Muscle layer of colon (tissue), 2 donors: ENCODE measurements around the gene SLC24A3.

Experiments used
- H3K27ac ChIP-seq: one replicate; pipeline ENCODE4 v1.7.0; 2013; ENCODE audit warnings: low read depth, mild to moderate bottlenecking, low read length, moderate library complexity
- H3K27me3 ChIP-seq, 2 donors: one replicate each; pipeline ENCODE4 v1.7.0; 2013; ENCODE audit warnings: low read length in 2 of 2, mild to moderate bottlenecking in 2 of 2; ENCODE audit not compliant: insufficient read depth in 2 of 2, control insufficient read depth in 1 of 2
- H3K36me3 ChIP-seq: one replicate; pipeline ENCODE4 v1.7.0; 2013; ENCODE audit warnings: mild to moderate bottlenecking, low read length; ENCODE audit not compliant: insufficient read depth
- H3K4me1 ChIP-seq: one replicate; pipeline ENCODE4 v1.7.0; 2013; ENCODE audit warnings: mild to moderate bottlenecking, low read length; ENCODE audit not compliant: insufficient read depth
- H3K4me3 ChIP-seq, 2 donors: one replicate each; pipeline ENCODE4 v1.7.0; 2013; ENCODE audit warnings: low read length in 2 of 2, low read depth in 1 of 2, mild to moderate bottlenecking in 1 of 2, moderate library complexity in 1 of 2
- H3K9ac ChIP-seq: one replicate; pipeline ENCODE4 v1.7.0; 2013; ENCODE audit warnings: low read length
- H3K9me3 ChIP-seq: one replicate; pipeline ENCODE4 v1.7.0; 2013; ENCODE audit warnings: mild to moderate bottlenecking, low read length
- donor health status: abdominal sarcoma.
- donor health status: Adenocarcinoma of cecum.

The SLC24A3 gene

GRCh38 chr20:19501476-19502115, 289.2 kb downstream of the SLC24A3 start:
- H3K27ac ChIP-seq: no peak overlapping the region
- H3K9me3 ChIP-seq: no peaks in the 10 kb centered on the region
- no peaks in the 10 kb centered on the region for H3K4me1 ChIP-seq
- H3K27me3 ChIP-seq: no peaks in the 10 kb centered on the region
- H3K4me3 ChIP-seq: no peak overlapping the region
- H3K36me3 ChIP-seq: no peaks in the 10 kb centered on the region
- H3K9ac ChIP-seq: no peak overlapping the region

DNA sequence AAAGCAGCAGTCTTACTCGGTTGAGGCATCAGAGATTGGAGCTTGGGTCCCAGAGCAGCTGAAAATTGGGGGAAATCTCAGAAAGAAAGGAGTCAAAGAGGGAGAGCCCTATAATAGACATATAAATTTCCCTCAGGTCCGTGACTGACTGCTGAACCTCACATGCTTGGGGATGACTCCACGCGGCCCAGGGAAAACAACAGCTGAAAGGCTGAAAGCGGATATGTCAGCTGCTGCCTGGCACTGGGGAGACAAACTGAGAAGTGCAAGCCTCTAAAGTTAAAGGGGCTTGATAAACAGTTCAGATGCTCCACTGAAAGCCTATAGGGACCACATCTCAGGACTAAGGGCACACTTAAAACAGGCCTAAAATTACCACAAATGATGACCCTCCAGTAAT, 289.7 kb downstream of the SLC24A3 start:
- Histone ChIP-seq H3K36me3 (no peaks in the 10 kb centered on the region), H3K4me3 (no peak overlapping the region), H3K9me3 (no peaks in the 10 kb centered on the region), H3K27ac (no peak overlapping the region), H3K9ac (no peak overlapping the region), H3K4me1 (no peaks in the 10 kb centered on the region), H3K27me3 (no peaks in the 10 kb centered on the region)

DNA sequence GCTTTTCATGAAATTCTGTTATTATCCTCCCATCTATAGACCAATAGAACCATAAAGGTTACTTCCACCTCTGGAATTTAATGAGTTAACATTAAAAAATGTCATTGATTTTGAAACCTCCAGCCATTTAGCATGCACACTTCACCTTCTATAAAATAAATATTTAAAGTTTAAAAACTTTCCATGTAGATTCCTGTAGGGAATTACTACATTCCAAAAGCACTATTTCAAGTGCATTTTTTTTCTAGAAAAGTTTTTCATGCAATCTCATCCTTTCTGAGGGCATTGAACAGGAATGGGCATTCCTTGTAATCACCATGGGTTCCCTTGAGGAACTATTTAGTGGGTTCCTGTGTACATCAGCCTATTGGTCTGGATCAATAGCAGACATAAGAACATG, 291.8 kb downstream of the SLC24A3 start:
- Histone ChIP-seq H3K9ac (no peak overlapping the region), H3K27me3 (no peaks in the 10 kb centered on the region), H3K36me3 (no peaks in the 10 kb centered on the region), H3K9me3 (no peaks in the 10 kb centered on the region), H3K4me3 (no peak overlapping the region), H3K4me1 (no peaks in the 10 kb centered on the region), H3K27ac (no peak overlapping the region)

DNA sequence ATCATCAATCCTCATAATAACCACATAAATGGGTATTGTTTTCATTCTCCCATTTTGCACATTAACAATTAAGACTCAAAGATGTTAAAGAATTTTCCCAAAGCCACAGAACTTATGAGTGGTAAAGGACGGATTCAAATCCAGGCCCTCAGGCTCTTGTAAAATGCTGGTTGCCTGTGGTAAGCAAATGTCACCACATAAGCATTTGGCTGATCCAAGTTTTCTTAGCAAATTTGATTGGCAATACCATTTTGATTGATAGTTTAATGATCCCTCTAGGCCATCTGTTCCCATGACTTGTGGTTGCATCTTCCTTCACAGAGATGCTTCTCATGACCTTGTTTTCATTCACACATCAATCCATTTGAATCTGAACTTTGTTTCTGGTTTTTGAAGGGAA, 293.6 kb downstream of the SLC24A3 start:
- Histone ChIP-seq H3K4me1 (no peaks in the 10 kb centered on the region), H3K9me3 (no peaks in the 10 kb centered on the region), H3K27me3 (no peaks in the 10 kb centered on the region), H3K9ac (no peak overlapping the region), H3K4me3 (no peak overlapping the region), H3K36me3 (no peaks in the 10 kb centered on the region), H3K27ac (no peak overlapping the region)

- H3K9ac ChIP-seq: no peak overlapping the region
- no peak overlapping the region for H3K4me3 ChIP-seq
- H3K9me3 ChIP-seq: no peaks in the 10 kb centered on the region
- no peak overlapping the region for H3K27ac ChIP-seq
- no peaks in the 10 kb centered on the region for H3K27me3 ChIP-seq
- no peaks in the 10 kb centered on the region for H3K4me1 ChIP-seq
- H3K36me3 ChIP-seq: no peaks in the 10 kb centered on the region
Observed at GRCh38 chr20:19508449-19508848, 296.0 kb downstream of the SLC24A3 start.

- Histone ChIP-seq H3K4me1 (no peaks in the 10 kb centered on the region), H3K9ac (no peak overlapping the region), H3K36me3 (no peaks in the 10 kb centered on the region), H3K27me3 (no peaks in the 10 kb centered on the region), H3K9me3 (no peaks in the 10 kb centered on the region), H3K4me3 (no peak overlapping the region), H3K27ac (no peak overlapping the region)
Observed at GRCh38 chr20:19510611-19511010, 298.2 kb downstream of the SLC24A3 start.

DNA sequence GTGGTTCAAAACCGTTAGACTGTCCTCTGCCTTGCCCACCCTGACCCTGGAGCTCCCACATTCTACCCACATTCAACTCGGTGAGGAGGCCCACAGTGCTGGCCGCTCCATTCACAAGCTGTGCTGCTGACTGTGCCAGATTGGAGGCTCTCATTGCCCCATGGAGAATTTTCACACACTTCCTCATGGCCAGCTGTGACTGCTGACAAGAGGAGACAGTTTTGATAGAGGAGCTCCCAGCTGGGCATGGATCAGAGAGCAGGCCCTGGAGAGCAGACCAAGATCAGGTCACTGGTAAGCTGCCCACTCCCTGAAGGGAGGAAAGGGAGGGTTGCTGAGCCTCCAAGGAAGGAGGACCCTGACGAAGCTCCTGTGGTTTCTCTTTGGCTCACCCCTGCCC, 299.5 kb downstream of the SLC24A3 start:
- no peak overlapping the region for H3K27ac ChIP-seq

GRCh38 chr20:19512886-19513677, 300.6 kb downstream of the SLC24A3 start:
- Histone ChIP-seq H3K9me3 (no peaks in the 10 kb centered on the region), H3K27me3 (no peaks in the 10 kb centered on the region), H3K4me1 (no peaks in the 10 kb centered on the region), H3K4me3 (no peak overlapping the region), H3K36me3 (no peaks in the 10 kb centered on the region), H3K27ac (no peak overlapping the region), H3K9ac (no peak overlapping the region)

More for the DNA sequence above, 299.5 kb downstream of the SLC24A3 start:
- no peaks in the 10 kb centered on the region for H3K27me3 ChIP-seq
- no peak overlapping the region for H3K4me3 ChIP-seq
- H3K9ac ChIP-seq: no peak overlapping the region
- no peaks in the 10 kb centered on the region for H3K9me3 ChIP-seq
- H3K4me1 ChIP-seq: no peaks in the 10 kb centered on the region
- no peaks in the 10 kb centered on the region for H3K36me3 ChIP-seq

DNA sequence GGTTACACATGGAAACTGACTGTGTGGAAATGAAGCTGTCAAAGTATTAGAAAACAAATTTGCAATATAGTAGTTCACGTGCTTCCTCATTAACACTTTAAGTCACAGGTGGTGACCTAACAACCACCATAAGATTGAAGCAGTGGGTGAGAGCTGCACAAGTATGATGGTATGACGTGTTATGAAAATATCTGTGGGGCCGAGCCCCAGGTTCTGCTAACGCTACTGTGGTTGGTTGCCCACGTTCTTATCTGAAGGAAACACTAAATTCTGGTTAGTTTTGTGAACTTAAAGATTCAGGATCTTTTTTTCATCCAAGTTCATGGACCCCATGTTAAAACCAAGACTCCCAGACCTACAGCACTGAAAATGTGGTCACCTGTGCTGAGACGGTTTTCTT, 302.6 kb downstream of the SLC24A3 start:
- no peak overlapping the region for H3K27ac ChIP-seq
- H3K4me3 ChIP-seq: no peak overlapping the region
- H3K27me3 ChIP-seq: no peaks in the 10 kb centered on the region
- H3K4me1 ChIP-seq: no peaks in the 10 kb centered on the region
- no peak overlapping the region for H3K9ac ChIP-seq
- H3K9me3 ChIP-seq: no peaks in the 10 kb centered on the region
- H3K36me3 ChIP-seq: no peaks in the 10 kb centered on the region

DNA sequence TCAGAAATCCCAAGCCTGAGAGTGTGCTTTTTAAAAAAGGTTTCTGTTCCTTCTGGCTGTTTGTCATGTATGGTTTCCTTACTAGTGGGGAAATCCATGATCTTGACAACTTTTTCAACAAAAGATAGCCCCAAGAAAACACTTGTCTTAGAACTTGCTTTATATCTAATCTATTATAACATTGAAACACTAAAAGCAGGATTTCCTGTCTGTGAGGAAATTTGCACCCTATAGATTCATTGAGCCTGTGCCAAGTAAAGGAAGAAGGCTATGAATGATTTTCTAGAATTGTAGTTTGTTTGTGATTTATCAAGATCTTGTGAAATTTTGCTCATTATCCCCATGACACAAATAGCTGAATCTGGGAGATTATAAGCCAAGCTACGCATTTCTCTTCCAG, 307.0 kb downstream of the SLC24A3 start:
- no peaks in the 10 kb centered on the region for H3K36me3 ChIP-seq
- H3K4me1 ChIP-seq: no peaks in the 10 kb centered on the region
- H3K4me3 ChIP-seq: no peak overlapping the region
- H3K9ac ChIP-seq: no peak overlapping the region
- H3K27ac ChIP-seq: no peak overlapping the region
- H3K9me3 ChIP-seq: no peaks in the 10 kb centered on the region
- H3K27me3 ChIP-seq: no peaks in the 10 kb centered on the region

DNA sequence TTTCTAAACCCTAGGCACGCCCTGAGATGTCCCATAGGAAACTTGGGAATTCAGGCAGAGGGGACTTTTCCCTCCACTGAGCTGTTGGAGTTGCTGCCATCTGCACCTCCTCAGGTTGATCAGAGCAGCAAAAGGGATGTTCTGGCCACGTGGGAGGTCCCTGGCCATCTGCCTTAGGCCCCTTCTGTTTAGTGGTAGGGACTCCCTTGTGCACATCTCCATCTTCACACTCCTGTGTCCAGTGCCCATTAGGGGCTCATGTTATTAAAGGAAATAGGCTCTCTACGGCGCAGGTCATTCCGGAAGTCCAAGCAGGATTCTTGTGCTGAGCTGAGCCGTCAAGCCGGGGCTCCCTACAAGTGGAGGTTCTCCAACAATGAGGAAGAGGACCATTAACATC, 307.8 kb downstream of the SLC24A3 start:
- no peak overlapping the region for H3K4me3 ChIP-seq
- H3K27ac ChIP-seq: no peak overlapping the region
- H3K27me3 ChIP-seq: no peaks in the 10 kb centered on the region
- H3K9ac ChIP-seq: no peak overlapping the region
- no peaks in the 10 kb centered on the region for H3K4me1 ChIP-seq
- H3K9me3 ChIP-seq: no peaks in the 10 kb centered on the region
- H3K36me3 ChIP-seq: no peaks in the 10 kb centered on the region
